HG03103 (cell line): ENCODE measurements around the gene USP17L21.
"Not testable (repeated sequence)": the region's sequence is repeated elsewhere in the genome, so short reads cannot be mapped to it uniquely, and the experiment has no call there.

Experiments
- ATAC-seq: cut with Tn5 transposase; IDR thresholded peaks from one replicate; pipeline ENCODE4 v1.9.1; 2021; ENCODE audit warnings: low read depth; ENCODE audit not compliant: unreplicated experiment

Gene USP17L21

GRCh38 chr4:9262572-9262971, at the start of gene USP17L21:
Gene USP17L21, plus strand, starts transcription at chr4:9262872. Its CDS starts 0 bp downstream, at chr4:9262872.
- not testable (repeated sequence) for ATAC-seq

GRCh38 chr4:9214701-9215100, 48.0 kb upstream of the USP17L21 start:
- not testable (repeated sequence) for ATAC-seq

GRCh38 chr4:9215105-9215504, 47.6 kb upstream of the USP17L21 start, which contains the start of gene USP17L11:
Gene USP17L11, plus strand, starts transcription at chr4:9215405. Its CDS starts 0 bp downstream, at chr4:9215405.
- ATAC-seq: not testable (repeated sequence)

GRCh38 chr4:9219852-9220251, 42.8 kb upstream of the USP17L21 start, which contains the start of gene USP17L12:
Gene USP17L12, plus strand, starts transcription at chr4:9220152. Its CDS starts 0 bp downstream, at chr4:9220152.
- ATAC-seq: not testable (repeated sequence)

- not testable (repeated sequence) for ATAC-seq
Observed at GRCh38 chr4:9224596-9224995, 38.1 kb upstream of the USP17L21 start, which contains the start of gene USP17L13. Gene USP17L13, plus strand, starts transcription at chr4:9224896. Its CDS starts 0 bp downstream, at chr4:9224896.

- ATAC-seq: not testable (repeated sequence)
Observed at GRCh38 chr4:9230249-9230648, 32.4 kb upstream of the USP17L21 start.

- ATAC-seq: not testable (repeated sequence)
Observed at GRCh38 chr4:9234085-9234484, 28.6 kb upstream of the USP17L21 start, which contains the start of gene USP17L15. Gene USP17L15, plus strand, starts transcription at chr4:9234385. Its CDS starts 0 bp downstream, at chr4:9234385.

GRCh38 chr4:9238461-9238860, 24.2 kb upstream of the USP17L21 start:
- ATAC-seq: not testable (repeated sequence)

- ATAC-seq: not testable (repeated sequence)
Observed at GRCh38 chr4:9243579-9243978, 19.1 kb upstream of the USP17L21 start, which contains the start of gene USP17L17. Gene USP17L17, plus strand, starts transcription at chr4:9243879. Its CDS starts 0 bp downstream, at chr4:9243879.

GRCh38 chr4:9247953-9248680, 14.6 kb upstream of the USP17L21 start, which contains the start of gene USP17L18:
Gene USP17L18, plus strand, starts transcription at chr4:9248630. Its CDS starts 0 bp downstream, at chr4:9248630.
- not testable (repeated sequence) for ATAC-seq

GRCh38 chr4:9253078-9253477, 9.6 kb upstream of the USP17L21 start, which contains the start of gene USP17L19:
Gene USP17L19, plus strand, starts transcription at chr4:9253378. Its CDS starts 0 bp downstream, at chr4:9253378.
- ATAC-seq: not testable (repeated sequence)

- not testable (repeated sequence) for ATAC-seq
Observed at GRCh38 chr4:9257824-9258223, 4.8 kb upstream of the USP17L21 start, which contains the start of gene USP17L20. Gene USP17L20, plus strand, starts transcription at chr4:9258124. Its CDS starts 0 bp downstream, at chr4:9258124.

- not testable (repeated sequence) for ATAC-seq
Observed at GRCh38 chr4:9267319-9267718, 4.6 kb downstream of the USP17L21 start, which contains the start of gene USP17L22. Gene USP17L22, plus strand, starts transcription at chr4:9267619. Its CDS starts 0 bp downstream, at chr4:9267619.

- not testable (repeated sequence) for ATAC-seq
Observed at GRCh38 chr4:9271719-9272118, 9.0 kb downstream of the USP17L21 start.
